PC-9 (cell line): ENCODE results near the gene E2F2.

Source experiments
- EZH2 ChIP-seq: fragments of 200-600 bp; sonication (generic); IDR thresholded peaks from 2 replicates; pipeline ENCODE4 v1.8.0; 2017; ENCODE audit warnings: antibody characterized with exemption, low read depth
- TF ChIP-seq, protein P1 (sequence below): fragments of 200-600 bp; sonication (generic); conservative IDR thresholded peaks from 2 replicates; pipeline ENCODE4 v1.6.1; 2017; ENCODE audit warnings: mixed run types, antibody characterized with exemption, mild to moderate bottlenecking, moderate library complexity

DNA sequence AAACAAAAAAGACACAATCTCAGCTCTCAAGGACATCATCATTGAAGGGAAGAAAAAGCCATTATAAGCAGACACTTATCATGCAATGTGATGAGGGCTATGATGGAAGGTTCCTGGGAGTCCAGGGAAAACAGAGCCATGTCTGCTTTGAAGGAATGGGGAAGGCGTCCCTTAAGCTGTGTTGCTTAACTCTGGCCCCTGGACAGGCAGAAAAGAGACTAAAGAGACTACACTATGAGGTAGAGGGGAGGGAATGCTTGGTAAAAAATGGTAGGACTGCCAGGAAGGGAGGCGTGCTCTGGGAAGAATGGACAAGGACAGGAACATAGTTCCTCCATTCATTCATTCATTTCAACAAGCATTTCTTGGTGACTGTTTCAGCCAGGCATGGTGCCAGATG lies 68.3 kb downstream of the E2F2 start:
- TF ChIP-seq, protein P1, sequence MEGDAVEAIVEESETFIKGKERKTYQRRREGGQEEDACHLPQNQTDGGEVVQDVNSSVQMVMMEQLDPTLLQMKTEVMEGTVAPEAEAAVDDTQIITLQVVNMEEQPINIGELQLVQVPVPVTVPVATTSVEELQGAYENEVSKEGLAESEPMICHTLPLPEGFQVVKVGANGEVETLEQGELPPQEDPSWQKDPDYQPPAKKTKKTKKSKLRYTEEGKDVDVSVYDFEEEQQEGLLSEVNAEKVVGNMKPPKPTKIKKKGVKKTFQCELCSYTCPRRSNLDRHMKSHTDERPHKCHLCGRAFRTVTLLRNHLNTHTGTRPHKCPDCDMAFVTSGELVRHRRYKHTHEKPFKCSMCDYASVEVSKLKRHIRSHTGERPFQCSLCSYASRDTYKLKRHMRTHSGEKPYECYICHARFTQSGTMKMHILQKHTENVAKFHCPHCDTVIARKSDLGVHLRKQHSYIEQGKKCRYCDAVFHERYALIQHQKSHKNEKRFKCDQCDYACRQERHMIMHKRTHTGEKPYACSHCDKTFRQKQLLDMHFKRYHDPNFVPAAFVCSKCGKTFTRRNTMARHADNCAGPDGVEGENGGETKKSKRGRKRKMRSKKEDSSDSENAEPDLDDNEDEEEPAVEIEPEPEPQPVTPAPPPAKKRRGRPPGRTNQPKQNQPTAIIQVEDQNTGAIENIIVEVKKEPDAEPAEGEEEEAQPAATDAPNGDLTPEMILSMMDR: no peak
- no peak for TF ChIP-seq EZH2
